ENCODE results near the gene C1QTNF6. TPM values are rescaled to one million over a fixed set of nuclear protein-coding genes. Genes with fewer than 3 reads are reported as not detected.

C1QTNF6 gene
- total and polyA plus RNA-seq, 10 of the 15 experiments (the other 5 are each of a cell fraction or from before 2014, with no cell fraction given), result 0.16 to 4.1 (median 1.3) TPM

DNA sequence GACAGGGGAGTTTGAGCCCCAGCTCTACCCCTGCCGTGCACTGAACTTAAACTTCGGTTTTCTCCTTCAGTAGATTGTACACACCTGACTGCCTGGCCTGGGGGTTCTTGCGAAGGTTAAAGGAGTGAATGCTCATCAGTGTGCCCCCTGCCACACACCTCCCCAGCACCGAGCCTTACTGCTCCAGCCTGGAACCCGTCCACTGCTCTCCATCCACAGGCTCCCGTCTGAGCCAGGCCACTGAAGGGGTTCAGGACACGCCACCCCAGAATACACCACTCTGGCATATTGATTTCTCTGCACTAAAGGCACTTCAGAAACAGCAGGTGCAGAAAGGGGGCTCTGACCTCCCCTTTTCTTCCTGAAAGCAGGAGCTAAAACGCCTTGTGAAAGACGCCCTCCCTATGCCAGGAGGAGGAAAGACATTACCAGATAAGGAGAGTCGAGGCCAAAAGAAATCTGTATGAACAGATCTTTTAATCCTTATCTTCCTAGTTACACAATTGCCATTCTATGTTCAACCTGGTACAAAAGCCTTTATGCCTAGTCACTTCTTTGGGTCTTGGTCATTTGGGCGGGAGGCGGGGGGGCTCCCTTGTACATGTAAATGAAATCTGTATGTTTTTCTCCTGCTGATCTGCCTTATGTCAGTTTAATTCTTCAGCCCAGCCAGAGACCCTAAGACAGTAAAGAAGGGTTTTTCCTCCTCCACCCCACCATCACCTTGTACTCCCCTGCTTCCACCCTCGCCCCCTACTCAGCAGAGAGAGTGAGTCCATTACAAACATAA is 26.1 kb upstream of the C1QTNF6 start:
- H3K79me2 ChIP-seq (ENCODE audit: control insufficient read depth, insufficient read depth, low read length), result peaks cover 5% of the 10 kb centered on the region
- WGBS (ENCODE audit: insufficient coverage, insufficient replicate concordance, low lambda C conversion rate, missing lambda C conversion rate), result 80% methylated on average over 13 of the region's 13 CpGs
- H3K4me3 ChIP-seq, result no peak overlapping the region
- no TSS peak for BruUV-seq (replicated peaks)
- H4K20me1 ChIP-seq (ENCODE audit: control insufficient read depth, insufficient read depth), result no peaks in the 10 kb centered on the region
- POLR2A ChIA-PET, result interaction anchor here (0.6 to 1.0 kb wide), 2 partner anchors 10 to 28 kb away, joined by 3 read pairs; no protein-coding TSS in a partner anchor
- FAIRE-seq (no peak), ATAC-seq (no peak), DNase-seq (ENCODE audit: low read depth, low spot score) (no peak)
- no peak overlapping the region for H3K4me2 ChIP-seq (ENCODE audit: control insufficient read depth, insufficient read depth)
- H3K27ac ChIP-seq (ENCODE audit: control insufficient read depth, insufficient read depth), result no peak overlapping the region
- peaks cover 35% of the 10 kb centered on the region for H3K4me1 ChIP-seq (ENCODE audit: control insufficient read depth, insufficient read depth, low read length)
- CTCF ChIA-PET, result interaction anchor here (8.1 kb wide), 1 partner anchor 47 kb away, joined by 88 read pairs; no protein-coding TSS in a partner anchor
- H3K36me3 ChIP-seq (ENCODE audit: control insufficient read depth in 2 of 2, insufficient read depth in 2 of 2, low read length in 1 of 2), result no peaks in the 10 kb centered on the region; a peak in 3 of 4 replicates
- no peaks in the 10 kb centered on the region for H3K9me3 ChIP-seq (replicated peaks; ENCODE audit: control insufficient read depth, insufficient read depth, low read length)
- intact Hi-C loops (cut with micrococcal nuclease; ENCODE audit: unreplicated experiment), result no loop called here
- no peaks in the 10 kb centered on the region for H3K27me3 ChIP-seq (replicated peaks in 1 of 2; ENCODE audit: control insufficient read depth in 2 of 2, insufficient read depth in 2 of 2, low read length in 1 of 2)
- no peak overlapping the region for H3K9ac ChIP-seq (ENCODE audit: control insufficient read depth, insufficient read depth, low read length)
- in situ Hi-C loops (cut with MboI), result loop anchor here (25.0 kb wide), 1 partner anchor 1827 kb away; the partner anchor contains the start of gene HMOX1
- SMC1A ChIA-PET (ENCODE audit: uncharacterized antibody, unreplicated experiment), result interaction anchor here (1.2 kb wide), 1 partner anchor 13 kb away, joined by 3 read pairs; no protein-coding TSS in a partner anchor
- RAD21 ChIA-PET (ENCODE audit: unreplicated experiment), result interaction anchor here (4.6 kb wide), 1 partner anchor 13 kb away, joined by 38 read pairs; no protein-coding TSS in a partner anchor
- no peak overlapping the region for H2AFZ ChIP-seq (ENCODE audit: control insufficient read depth, low read depth, low read length)
- TF ChIP-seq NR2C2 (IDR thresholded peaks at IDR 0.05; ENCODE audit: borderline replicate concordance, control insufficient read depth, insufficient read length, low read depth), result no peak
- no peak for TF ChIP-seq NFYB (IDR thresholded peaks at IDR 0.05; ENCODE audit: insufficient read depth, low read depth, low read length)
- no peak for TF ChIP-seq RBBP5 (conservative IDR thresholded peaks at IDR 0.05)
- TF ChIP-seq GABPA (IDR thresholded peaks at IDR 0.05; ENCODE audit: low read depth), result no peak
- TF ChIP-seq, protein P1, sequence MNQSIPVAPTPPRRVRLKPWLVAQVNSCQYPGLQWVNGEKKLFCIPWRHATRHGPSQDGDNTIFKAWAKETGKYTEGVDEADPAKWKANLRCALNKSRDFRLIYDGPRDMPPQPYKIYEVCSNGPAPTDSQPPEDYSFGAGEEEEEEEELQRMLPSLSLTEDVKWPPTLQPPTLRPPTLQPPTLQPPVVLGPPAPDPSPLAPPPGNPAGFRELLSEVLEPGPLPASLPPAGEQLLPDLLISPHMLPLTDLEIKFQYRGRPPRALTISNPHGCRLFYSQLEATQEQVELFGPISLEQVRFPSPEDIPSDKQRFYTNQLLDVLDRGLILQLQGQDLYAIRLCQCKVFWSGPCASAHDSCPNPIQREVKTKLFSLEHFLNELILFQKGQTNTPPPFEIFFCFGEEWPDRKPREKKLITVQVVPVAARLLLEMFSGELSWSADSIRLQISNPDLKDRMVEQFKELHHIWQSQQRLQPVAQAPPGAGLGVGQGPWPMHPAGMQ (IDR thresholded peaks at IDR 0.05; ENCODE audit: borderline replicate concordance), result no peak
- no peak for TF ChIP-seq MTA3 (IDR thresholded peaks at IDR 0.05; ENCODE audit: borderline replicate concordance, low read length)
- TF ChIP-seq TCF12 (IDR thresholded peaks at IDR 0.05; ENCODE audit: low read depth, low read length), result no peak
- TF ChIP-seq, protein P2, sequence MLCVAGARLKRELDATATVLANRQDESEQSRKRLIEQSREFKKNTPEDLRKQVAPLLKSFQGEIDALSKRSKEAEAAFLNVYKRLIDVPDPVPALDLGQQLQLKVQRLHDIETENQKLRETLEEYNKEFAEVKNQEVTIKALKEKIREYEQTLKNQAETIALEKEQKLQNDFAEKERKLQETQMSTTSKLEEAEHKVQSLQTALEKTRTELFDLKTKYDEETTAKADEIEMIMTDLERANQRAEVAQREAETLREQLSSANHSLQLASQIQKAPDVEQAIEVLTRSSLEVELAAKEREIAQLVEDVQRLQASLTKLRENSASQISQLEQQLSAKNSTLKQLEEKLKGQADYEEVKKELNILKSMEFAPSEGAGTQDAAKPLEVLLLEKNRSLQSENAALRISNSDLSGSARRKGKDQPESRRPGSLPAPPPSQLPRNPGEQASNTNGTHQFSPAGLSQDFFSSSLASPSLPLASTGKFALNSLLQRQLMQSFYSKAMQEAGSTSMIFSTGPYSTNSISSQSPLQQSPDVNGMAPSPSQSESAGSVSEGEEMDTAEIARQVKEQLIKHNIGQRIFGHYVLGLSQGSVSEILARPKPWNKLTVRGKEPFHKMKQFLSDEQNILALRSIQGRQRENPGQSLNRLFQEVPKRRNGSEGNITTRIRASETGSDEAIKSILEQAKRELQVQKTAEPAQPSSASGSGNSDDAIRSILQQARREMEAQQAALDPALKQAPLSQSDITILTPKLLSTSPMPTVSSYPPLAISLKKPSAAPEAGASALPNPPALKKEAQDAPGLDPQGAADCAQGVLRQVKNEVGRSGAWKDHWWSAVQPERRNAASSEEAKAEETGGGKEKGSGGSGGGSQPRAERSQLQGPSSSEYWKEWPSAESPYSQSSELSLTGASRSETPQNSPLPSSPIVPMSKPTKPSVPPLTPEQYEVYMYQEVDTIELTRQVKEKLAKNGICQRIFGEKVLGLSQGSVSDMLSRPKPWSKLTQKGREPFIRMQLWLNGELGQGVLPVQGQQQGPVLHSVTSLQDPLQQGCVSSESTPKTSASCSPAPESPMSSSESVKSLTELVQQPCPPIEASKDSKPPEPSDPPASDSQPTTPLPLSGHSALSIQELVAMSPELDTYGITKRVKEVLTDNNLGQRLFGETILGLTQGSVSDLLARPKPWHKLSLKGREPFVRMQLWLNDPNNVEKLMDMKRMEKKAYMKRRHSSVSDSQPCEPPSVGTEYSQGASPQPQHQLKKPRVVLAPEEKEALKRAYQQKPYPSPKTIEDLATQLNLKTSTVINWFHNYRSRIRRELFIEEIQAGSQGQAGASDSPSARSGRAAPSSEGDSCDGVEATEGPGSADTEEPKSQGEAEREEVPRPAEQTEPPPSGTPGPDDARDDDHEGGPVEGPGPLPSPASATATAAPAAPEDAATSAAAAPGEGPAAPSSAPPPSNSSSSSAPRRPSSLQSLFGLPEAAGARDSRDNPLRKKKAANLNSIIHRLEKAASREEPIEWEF (IDR thresholded peaks at IDR 0.05; ENCODE audit: insufficient replicate concordance, low read depth, low read length), result no peak
- no peak for TF ChIP-seq TARDBP (IDR thresholded peaks at IDR 0.05; ENCODE audit: borderline replicate concordance)
- no peak for TF ChIP-seq MXI1 (IDR thresholded peaks at IDR 0.05; ENCODE audit: low read depth, low read length)
- no peak for TF ChIP-seq SUZ12 (IDR thresholded peaks at IDR 0.05; ENCODE audit: unreplicated experiment)
- no peak for TF ChIP-seq CBX3 (IDR thresholded peaks at IDR 0.05; ENCODE audit: borderline replicate concordance, low read depth)
- TF ChIP-seq CBFB (IDR thresholded peaks at IDR 0.05; ENCODE audit: low read depth), result no peak

Measured in GM12878 (cell line).